LHCN-M2 (cell line): ENCODE data around the gene TMEM14A. TPM values are rescaled to one million over a fixed set of nuclear protein-coding genes. Genes with fewer than 3 reads are reported as not detected.
A peak's percentile ranks its signal among the peaks of the same experiment; 100 is the strongest.
"Not testable (repeated sequence)": the region's sequence is repeated elsewhere in the genome, so short reads cannot be mapped to it uniquely, and the experiment has no call there.

Source experiments
- DNase-seq: peaks from one replicate; pipeline ENCODE4 v3.0.0-alpha.2; 2012; ENCODE audit warnings: low read depth
- polyA plus RNA-seq: library from polyadenylated mRNA; unstranded; fragments of >200 nt; gene quantifications from one replicate; pipeline ENCODE4 v1.2.1, GENCODE V29; 2012; ENCODE audit warnings: missing spikeins
- total RNA-seq: library from RNA; depleted of rRNA; stranded (reverse); fragments of >200 nt; gene quantifications from 2 replicates; pipeline ENCODE4 v1.2.3, GENCODE V29; 2014; rRNA removed

TMEM14A gene
- 49.8 and 50.6 TPM in 2 replicates for total RNA-seq
- 30.5 TPM for polyA plus RNA-seq

DNA sequence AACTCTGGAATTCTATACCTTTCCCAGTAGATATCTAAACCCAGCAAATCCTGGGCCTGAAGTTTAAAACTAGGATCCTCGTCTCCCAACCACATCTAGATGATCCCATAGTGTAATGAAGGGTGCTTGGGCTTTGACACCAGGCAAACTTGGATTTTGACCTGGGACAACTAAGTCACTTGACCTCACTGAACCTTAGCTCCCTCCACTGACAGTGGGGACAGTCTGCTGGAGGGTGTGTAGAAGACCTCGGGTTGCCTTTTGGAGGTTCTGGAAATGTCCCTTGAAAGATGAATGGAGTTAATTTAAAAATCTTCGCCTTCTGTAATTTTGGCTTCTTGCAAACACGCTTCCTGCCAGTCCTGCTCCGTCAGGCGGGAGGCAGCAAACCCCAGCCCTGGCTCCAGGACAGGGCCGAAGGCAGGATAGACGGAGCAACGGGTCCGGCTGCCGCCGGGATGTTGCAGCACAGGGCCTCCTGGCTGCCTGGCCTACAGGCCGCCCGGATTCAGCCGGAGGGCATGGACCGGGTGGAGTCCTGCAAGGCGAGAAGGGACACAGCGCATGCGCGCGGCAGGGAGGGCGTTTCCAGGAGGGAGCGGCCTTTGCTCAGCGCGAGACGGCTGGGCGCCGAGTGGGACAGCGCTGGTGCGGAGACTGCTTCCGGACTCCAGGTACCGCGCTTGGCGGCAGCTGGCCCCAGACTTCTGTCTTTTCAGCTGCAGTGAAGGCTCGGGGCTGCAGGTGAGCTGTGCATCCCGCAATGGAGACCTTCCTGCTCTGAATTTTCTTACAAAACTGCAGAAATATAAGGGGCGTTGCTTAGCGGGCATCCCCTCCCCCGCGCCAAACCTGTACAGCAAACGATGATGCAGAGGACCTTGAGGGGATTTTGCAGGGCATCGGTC is at the start of gene TMEM14A:
TSS of gene TMEM14A (plus strand) at position 612 of the 908 bp plus-strand sequence. CDS start 5,990 bp downstream, outside the sequence.
- DNase-seq = peak; percentile 89

DNA sequence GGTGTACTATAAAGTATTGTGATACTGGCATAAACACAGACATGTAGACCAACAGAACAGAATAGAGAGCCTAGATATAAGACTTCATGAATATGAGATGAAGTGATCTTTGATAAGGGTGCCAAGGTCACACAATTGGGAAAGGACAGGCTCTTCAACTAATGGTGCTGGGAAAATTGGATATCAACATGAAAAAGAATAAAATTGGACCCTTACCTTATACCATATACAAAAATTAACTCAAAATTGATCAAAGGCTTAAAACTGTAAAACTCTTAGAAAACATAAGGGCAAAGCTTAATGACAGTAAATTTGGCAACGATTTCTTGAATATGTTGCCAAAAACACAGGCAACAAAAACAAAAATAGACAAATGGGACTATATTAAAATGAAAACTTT is 49.3 kb upstream of the TMEM14A start:
- DNase-seq = no peak

DNA sequence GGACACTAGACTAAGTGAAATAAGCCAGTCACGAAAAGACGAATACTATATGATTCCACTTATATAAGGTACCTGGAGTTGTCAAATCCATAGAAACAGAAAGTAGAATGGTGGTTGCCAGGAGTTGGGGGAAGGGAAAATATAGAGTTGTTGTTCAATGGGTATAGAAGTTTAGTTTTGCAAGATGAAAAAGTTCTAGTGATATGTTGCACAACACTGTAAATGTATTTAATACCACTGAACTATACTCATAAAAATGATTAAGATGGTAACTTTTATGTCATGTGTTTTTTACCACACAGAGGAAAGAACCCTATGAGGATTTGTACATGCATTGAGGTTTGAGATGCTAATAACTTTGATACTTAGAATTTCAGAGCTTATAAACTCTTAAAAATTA is 48.1 kb upstream of the TMEM14A start:
- DNase-seq = no peak

- DNase-seq = no peak
These were observed 38.9 kb upstream of the TMEM14A start for GRCh38 chr6:52632011-52632410.

DNA sequence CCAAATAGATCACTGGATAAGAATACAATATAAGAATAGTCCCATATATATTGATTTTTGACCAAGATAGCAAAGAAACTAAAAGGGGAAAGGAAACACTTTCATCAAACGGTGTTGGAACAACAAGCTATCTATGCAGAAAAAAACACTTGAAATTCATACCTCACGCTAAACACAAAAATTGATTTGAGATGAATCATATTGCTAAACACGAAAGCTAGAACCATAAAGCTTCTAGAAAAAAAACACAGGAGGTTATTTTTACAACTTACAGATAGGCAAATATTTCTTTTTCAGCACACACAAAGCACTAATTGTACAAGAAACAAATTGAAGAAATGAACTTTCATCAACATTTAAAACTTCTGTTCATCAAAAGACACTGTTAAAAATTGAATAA is 36.7 kb upstream of the TMEM14A start:
- DNase-seq = peak; percentile 27

DNA sequence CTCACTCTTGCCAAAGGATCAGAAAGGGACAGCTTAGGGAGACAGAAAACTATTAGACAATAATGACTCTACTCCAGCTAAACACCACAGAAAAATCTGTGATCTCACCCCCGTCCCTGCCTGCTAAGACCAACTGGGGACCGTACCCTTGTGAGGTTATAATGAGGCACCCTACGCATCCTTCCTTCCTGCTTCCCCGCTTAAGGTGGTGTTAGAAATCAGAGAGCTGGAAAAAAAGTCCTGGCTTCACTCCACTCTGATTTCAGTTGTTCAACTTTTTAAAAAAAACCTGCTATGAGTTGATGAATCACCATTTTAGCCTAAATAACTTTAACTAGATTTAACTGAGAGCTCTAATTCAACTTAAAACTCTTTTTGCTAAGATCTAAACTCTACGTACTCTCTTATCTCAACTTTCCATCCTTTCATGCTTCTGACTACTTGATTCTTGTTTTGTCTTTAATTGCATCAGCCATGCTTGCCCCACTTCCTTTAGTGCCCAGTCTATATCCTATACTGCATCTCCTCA is 35.8 kb upstream of the TMEM14A start:
- DNase-seq = no peak

- no peak for DNase-seq
These were observed 34.1 kb upstream of the TMEM14A start for GRCh38 chr6:52636830-52637229.

DNA sequence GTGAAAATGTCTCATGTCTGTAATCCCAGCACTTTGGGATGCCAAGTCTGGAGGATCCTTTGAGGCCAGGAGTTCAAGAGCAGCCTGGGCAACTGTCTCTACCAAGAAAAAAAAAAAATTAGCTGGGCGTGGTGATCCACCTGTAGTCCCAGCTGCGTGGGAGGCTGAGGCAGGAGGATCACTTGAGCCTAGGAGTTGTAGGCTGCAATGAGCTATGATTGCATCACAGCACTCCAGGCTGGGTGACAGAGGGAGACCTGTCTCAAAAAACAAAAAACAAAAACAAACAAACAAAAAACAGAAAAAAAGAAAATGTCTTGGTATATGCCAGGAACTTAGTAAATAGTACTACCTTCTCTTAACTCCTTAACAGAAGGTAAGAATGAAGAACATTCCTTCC is 31.4 kb upstream of the TMEM14A start:
- DNase-seq = no peak

DNA sequence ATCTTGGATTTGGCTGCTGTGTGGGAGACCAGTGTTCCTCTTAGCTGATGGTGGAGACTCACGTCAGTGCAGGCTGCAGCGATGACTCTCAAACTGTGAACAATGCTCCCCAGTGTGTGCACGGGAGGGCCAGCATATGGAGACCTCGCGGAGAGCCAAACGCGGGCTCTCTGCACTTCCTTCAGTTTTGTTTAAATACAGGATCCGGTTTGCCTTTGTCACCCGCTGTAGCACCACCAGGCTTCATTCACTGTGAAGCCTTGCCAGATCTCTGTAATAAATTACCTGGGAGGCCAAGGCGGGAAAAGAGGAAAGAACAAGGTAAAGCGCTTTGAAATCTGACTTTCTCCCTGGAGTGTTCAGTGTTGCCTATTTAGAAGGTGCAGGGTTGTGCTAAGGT is 30.7 kb upstream of the TMEM14A start:
- DNase-seq = no peak

- no peak for DNase-seq
These were observed 30.0 kb upstream of the TMEM14A start for GRCh38 chr6:52640916-52641315.

GRCh38 chr6:52641388-52641787 is 29.5 kb upstream of the TMEM14A start:
- no peak for DNase-seq

- no peak for DNase-seq
These were observed 29.1 kb upstream of the TMEM14A start for GRCh38 chr6:52641826-52642225.

DNA sequence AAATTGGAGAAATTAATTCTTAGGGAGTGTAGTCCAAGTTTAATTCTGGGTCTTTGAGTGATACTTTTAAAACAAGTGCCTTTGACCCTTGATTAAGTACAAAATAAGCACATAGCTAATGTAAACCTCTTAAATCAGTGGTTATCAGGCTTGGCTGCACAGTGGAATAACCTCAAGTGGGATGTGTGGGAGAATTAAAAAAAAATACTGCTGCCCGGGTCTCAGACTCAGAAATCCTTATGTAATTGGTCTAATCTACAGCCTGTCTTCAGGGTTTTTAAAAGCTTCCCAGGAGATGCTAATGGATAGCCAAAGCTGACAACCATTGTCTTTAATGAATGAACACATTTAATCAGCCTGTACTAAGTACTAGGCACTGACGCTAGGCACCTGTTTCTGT is 28.5 kb upstream of the TMEM14A start:
- no peak for DNase-seq

DNA sequence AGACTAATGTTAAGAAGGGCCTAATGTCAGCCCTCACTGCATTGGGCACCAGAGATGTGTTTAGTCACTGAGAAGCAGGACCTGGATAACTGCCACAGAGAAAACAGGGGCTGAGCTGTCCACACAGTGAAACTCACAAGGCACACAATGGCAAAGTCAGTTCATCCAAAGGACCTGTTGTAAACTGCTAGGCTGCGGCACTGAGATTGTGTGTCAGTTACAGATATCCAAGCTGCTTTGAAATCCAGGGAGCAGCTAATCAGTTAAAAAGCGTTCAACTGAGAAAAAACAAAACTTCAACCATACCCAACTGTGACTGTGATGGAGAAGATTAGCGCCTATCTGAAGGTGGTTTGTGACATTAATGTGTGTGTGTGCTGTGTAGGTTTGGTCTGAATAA is 27.8 kb upstream of the TMEM14A start:
- DNase-seq = no peak

- no peak for DNase-seq
These were observed 26.7 kb upstream of the TMEM14A start for GRCh38 chr6:52644253-52644652.

DNA sequence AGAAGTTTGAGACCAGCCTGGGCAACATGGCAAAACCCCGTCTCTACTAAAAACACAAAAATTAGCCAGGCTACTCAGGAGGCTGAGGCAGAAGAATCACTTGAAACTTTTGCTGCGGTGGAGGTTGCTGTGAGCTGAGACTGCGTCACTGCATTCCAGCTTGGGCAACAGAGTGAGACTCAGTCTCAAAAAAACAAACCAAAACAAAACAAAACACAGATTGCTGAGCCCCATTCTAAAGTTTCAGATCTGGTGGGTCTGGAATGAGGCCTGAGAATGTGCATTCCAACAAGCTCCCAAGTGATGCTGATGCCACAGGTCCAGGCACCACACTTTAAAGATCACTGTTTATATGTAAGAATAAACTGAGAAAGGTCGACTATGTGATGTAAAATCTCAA is 24.9 kb upstream of the TMEM14A start:
- DNase-seq = no peak

- DNase-seq = peak; percentile 49
These were observed 23.7 kb upstream of the TMEM14A start for GRCh38 chr6:52647199-52647598.

DNA sequence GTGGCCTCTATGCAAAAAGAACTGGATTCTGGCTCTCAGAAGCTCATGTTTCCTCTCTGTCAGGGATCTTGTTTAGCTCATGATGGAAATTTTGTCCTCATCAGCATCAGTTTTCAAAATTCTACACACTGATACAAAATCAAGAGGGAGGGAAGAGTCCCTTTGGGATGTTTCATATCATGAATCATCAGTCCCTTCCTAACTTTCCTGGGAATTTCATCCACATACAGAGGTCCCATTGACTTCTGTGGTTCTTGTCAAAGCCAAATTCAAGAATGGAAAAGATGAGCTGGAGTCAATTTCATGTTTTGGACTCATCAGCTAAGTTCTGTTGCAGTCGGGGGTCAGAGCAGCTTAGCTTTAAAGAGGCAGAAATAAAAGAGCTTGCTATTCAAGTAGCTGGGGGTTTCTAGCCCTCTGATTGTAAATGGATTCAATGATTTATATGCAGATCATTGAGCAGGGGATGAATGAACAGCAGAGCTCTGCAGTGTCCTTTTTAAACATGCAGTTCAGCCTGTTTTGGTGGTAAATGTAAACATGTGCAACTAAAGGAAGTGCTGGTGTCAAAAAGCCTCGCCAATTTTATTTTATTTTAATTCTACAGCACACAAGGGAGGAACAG is 21.3 kb upstream of the TMEM14A start:
- DNase-seq = peak; percentile 55

- DNase-seq = no peak
These were observed 20.0 kb upstream of the TMEM14A start for GRCh38 chr6:52650941-52651340.

DNA sequence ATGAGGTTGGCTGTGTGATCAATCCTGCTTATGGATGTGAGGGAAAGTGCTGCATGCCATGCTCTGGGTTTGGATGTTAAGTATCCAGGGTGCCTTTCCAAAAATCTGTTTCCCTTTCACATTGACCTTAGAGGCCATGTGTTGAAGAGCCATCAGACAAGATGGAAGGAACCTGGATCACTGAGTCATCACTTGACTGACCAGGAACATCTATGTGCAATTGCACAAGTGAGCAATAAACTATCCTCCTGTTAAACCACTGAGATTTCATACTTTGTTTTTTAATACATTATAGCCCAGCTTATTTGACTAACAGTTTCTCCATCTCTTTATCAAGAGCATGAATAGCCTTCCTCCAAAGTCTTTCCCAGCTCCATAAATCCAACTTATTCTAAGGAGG is 17.8 kb upstream of the TMEM14A start:
- no peak for DNase-seq

- DNase-seq = no peak
These were observed 16.9 kb upstream of the TMEM14A start for GRCh38 chr6:52654007-52654406.

- DNase-seq = no peak
These were observed 16.3 kb upstream of the TMEM14A start for GRCh38 chr6:52654592-52654991.

GRCh38 chr6:52655941-52656340 is 15.0 kb upstream of the TMEM14A start:
- DNase-seq = not testable (repeated sequence)
